ENCODE measurements around the gene CLEC5A. TPM values are rescaled to one million over a fixed set of nuclear protein-coding genes. Genes with fewer than 3 reads are reported as not detected.

The CLEC5A gene
- total RNA-seq = 1 to 10 TPM in 1 of 10 donors, under 1 TPM in 9; 0.09 to 2.1 (median 0.37) TPM
- polyA plus RNA-seq = under 1 TPM; 0.37 to 0.88 TPM
- long read RNA-seq, donor 1 = 0 reads
- long read RNA-seq, donor 2 = 0 reads
- long read RNA-seq, donor 3 = 0 reads

DNA sequence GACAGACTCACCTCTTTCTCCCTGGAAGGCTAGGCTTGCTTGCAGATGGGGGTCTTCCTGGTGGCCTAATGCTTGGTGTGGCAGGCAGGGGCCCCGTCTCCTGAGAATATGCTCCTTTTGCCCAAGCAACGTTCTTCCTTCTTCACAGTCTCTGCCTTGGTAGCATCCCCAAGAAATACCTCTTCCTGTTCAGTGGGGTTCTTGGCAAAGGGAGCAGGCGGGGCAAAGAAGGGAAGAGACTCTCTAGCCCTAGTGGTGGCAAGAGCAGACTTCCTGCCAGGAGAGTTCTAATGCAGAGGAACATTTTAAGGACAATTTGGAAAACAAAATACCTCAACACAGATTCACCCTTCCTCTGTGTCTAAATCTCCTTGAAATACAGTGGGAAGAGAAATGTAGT is at the start of gene CLEC5A:
TSS of gene CLEC5A (minus strand) at position 179 of the 400 bp plus-strand sequence. CDS start 682 bp downstream, outside the sequence.
- H3K4me3 ChIP-seq = peak within 1 kb of the TSS in 1 of 10 donors; percentile 16
- peaks cover 0 to 15% (median 0%) of the 10 kb centered on the region in 11 donors for H3K9me3 ChIP-seq
- intact Hi-C loops (cut with DNase I) = no loop called here
- no peaks in the 10 kb centered on the region for H3K27me3 ChIP-seq
- DNase-seq (no peak), ATAC-seq (no peak)
- WGBS, 2 donors = 68 to 72% methylated on average over 3 of the region's 3 CpGs
- H3K4me1 ChIP-seq = peaks cover 0 to 19% (median 0%) of the 10 kb centered on the region in 9 donors
- TF ChIP-seq, protein P1, sequence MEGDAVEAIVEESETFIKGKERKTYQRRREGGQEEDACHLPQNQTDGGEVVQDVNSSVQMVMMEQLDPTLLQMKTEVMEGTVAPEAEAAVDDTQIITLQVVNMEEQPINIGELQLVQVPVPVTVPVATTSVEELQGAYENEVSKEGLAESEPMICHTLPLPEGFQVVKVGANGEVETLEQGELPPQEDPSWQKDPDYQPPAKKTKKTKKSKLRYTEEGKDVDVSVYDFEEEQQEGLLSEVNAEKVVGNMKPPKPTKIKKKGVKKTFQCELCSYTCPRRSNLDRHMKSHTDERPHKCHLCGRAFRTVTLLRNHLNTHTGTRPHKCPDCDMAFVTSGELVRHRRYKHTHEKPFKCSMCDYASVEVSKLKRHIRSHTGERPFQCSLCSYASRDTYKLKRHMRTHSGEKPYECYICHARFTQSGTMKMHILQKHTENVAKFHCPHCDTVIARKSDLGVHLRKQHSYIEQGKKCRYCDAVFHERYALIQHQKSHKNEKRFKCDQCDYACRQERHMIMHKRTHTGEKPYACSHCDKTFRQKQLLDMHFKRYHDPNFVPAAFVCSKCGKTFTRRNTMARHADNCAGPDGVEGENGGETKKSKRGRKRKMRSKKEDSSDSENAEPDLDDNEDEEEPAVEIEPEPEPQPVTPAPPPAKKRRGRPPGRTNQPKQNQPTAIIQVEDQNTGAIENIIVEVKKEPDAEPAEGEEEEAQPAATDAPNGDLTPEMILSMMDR (IDR thresholded peaks at IDR 0.05) = no peak
- H3K36me3 ChIP-seq = no peaks in the 10 kb centered on the region
- H3K27ac ChIP-seq = peak within 1 kb of the TSS in 1 of 10 donors; percentile 61

DNA sequence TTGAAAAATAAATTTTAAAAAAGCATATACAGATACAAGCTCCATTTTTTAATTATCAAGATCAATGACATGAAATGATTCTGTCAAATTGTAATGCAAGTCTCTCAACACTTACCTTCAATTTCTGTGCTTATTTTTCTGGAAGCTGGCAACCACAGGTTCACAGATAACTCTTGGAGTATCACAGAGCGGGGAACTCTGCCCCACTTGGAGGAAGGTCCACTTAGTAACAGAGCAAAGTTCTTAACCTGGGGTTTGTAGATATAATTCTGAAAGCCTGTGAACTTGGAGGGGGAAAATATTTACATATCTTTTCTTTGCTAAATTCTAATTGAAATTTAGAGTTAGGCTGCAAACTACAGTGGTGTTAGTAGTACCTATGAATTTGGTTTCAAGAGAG is 46.6 kb upstream of the CLEC5A start:
- H3K27ac ChIP-seq = no peak overlapping the region
- H3K27me3 ChIP-seq = no peaks in the 10 kb centered on the region
- ATAC-seq = no peak
- WGBS, 2 donors = 74 to 79% methylated on average over 1 of the region's 1 CpG
- H3K36me3 ChIP-seq = no peaks in the 10 kb centered on the region
- intact Hi-C loops (cut with DNase I) = no loop called here
- TF ChIP-seq, protein P1 (IDR thresholded peaks at IDR 0.05) = no peak
- DNase-seq = no peak
- peaks cover 0 to 4% (median 0%) of the 10 kb centered on the region in 11 donors for H3K9me3 ChIP-seq
- peaks cover 0 to 9% (median 0%) of the 10 kb centered on the region in 9 donors for H3K4me1 ChIP-seq
- H3K4me3 ChIP-seq = no peak overlapping the region

DNA sequence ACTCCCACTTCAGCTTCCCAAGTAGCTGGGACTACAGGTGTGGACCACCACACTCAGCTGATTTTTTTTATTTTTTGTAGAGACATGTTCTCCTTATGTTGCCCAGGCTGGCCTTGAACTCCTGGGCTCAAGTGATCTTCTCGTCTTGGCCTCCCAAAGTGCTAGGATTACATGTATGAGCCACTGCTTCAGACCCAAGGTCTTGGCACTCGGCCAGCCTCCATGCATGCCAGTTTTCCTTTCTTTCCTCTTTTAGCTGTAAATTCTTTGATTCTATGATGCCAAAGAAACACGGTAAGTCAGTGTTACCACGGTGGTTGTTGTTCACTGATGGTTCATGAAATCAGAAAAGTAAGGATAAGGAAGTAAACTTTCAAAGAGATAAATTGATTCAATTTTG is 45.9 kb upstream of the CLEC5A start:
- Histone ChIP-seq H3K27me3 (peaks cover 0 to 2% (median 0%) of the 10 kb centered on the region in 7 donors), H3K27ac (no peak overlapping the region), H3K4me3 (no peak overlapping the region), H3K36me3 (no peaks in the 10 kb centered on the region), H3K9me3 (peaks cover 0 to 4% (median 0%) of the 10 kb centered on the region in 11 donors), H3K4me1 (peaks cover 0 to 9% (median 0%) of the 10 kb centered on the region in 9 donors)
- TF ChIP-seq, protein P1 (IDR thresholded peaks at IDR 0.05) = no peak
- intact Hi-C loops (cut with DNase I) = no loop called here
- WGBS, 2 donors = 66 to 80% methylated on average over 4 of the region's 4 CpGs
- no peak for DNase-seq
- ATAC-seq = no peak

DNA sequence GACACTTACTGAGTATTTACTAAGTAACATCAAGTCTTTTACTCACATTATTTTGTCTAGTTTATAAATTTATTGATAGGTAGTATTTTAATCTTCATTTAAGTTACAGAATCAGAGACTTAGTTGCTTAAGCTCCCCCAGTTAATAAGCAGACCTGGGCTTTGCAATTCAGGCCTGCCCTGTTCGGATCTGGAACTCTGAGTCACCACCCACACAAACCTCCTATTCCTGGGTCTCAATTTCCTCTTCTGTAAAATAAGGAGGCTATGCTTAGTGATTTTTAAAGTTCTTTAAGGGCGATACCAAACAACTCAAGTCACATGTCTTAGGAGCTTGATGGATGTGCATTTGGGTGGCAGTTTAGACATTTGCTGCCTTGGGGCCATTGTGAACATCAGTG is 45.4 kb upstream of the CLEC5A start:
- Histone ChIP-seq H3K4me1 (peaks cover 0 to 9% (median 0%) of the 10 kb centered on the region in 9 donors), H3K4me3 (no peak overlapping the region), H3K36me3 (no peaks in the 10 kb centered on the region), H3K27ac (no peak overlapping the region), H3K9me3 (peaks cover 0 to 4% (median 0%) of the 10 kb centered on the region in 11 donors), H3K27me3 (peaks cover 0 to 3% (median 0%) of the 10 kb centered on the region in 7 donors)
- TF ChIP-seq, protein P1 (IDR thresholded peaks at IDR 0.05) = no peak
- intact Hi-C loops (cut with DNase I) = no loop called here
- ATAC-seq (no peak), DNase-seq (no peak)
- 76 to 85% methylated on average over 2 of the region's 2 CpGs for WGBS, 2 donors
